GM10248 (cell line): ENCODE data around the gene TLE3.

Experiments used
- CTCF ChIA-PET: fragments of 300-600 bp; sonication (Branson Sonifier 250); formaldehyde crosslinking; extraction: SDS; loops from one replicate; lab custom pipeline; 2021; ENCODE audit warnings: antibody characterized with exemption; lab: Yijun Ruan, JAX
- POLR2A ChIA-PET: fragments of 350-650 bp; sonication (Branson Sonifier 250); formaldehyde crosslinking; extraction: SDS; loops from one replicate; lab custom pipeline; 2020; ENCODE audit warnings: antibody characterized with exemption; lab: Yijun Ruan, JAX
- DNase-seq: peaks from one replicate; pipeline ENCODE4 v3.0.0; 2012; ENCODE audit errors: extremely low spot score
- CTCF ChIP-seq: IDR thresholded peaks from 2 replicates; pipeline ENCODE4 v1.5.1; 2012; ENCODE audit warnings: mild to moderate bottlenecking, low read depth; ENCODE audit errors: extremely low read depth, missing control alignments, control extremely low read depth

TLE3 gene

GRCh38 chr15:70059476-70060213, 38.1 kb downstream of the TLE3 start:
- POLR2A ChIA-PET = no interaction called here
- CTCF ChIA-PET = interaction anchor here (1.5 kb wide), 2 partner anchors 9 to 12 kb away, joined by 3 to 11 read pairs; no protein-coding TSS in a partner anchor
- TF ChIP-seq CTCF = no peak
- DNase-seq = no peak

GRCh38 chr15:70058642-70059360, 38.9 kb downstream of the TLE3 start:
- no peak for TF ChIP-seq CTCF
- ChIA-PET POLR2A (no interaction called here), CTCF (interaction anchor here (1.5 kb wide), 1 partner anchor 10 kb away, joined by 11 read pairs; no protein-coding TSS in a partner anchor)
- no peak for DNase-seq

GRCh38 chr15:70057931-70058641, 39.6 kb downstream of the TLE3 start:
- no peak for DNase-seq
- ChIA-PET CTCF (interaction anchor here (1.5 kb wide), 1 partner anchor 11 kb away, joined by 11 read pairs; no protein-coding TSS in a partner anchor), POLR2A (no interaction called here)
- no peak for TF ChIP-seq CTCF

DNA sequence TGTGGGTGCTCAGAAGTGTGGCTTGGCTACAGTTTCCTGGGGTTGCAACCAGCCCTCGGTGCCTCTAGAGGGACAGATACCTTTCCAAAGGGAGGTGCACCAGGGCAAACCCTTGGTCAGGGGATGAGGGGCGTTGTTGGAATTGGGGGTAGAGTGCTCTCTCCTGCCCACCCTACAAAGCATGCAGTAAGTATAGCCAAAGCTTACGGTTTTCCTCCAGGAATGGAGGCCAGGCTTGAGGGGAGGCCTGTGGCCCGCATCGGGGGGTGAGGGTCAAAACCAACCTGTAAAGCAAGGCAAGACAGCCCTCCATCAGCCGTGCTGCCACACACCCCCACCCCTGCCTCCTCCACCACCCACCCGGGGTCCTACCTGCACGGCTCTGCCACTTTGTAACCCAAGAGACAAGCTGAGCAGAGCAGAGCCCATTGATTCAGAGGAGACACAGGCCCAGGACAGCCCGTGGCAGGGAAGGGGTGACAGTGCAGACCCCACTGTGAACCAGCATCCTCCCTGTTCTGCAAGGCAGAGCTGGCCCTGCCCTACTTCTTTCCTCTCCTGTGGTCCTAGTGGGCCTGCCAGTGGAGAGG, 41.5 kb downstream of the TLE3 start:
- no peak for TF ChIP-seq CTCF
- ChIA-PET CTCF (interaction anchor here (1.5 kb wide), 1 partner anchor 38 kb away, joined by 3 read pairs; no protein-coding TSS in a partner anchor), POLR2A (no interaction called here)
- no peak for DNase-seq

DNA sequence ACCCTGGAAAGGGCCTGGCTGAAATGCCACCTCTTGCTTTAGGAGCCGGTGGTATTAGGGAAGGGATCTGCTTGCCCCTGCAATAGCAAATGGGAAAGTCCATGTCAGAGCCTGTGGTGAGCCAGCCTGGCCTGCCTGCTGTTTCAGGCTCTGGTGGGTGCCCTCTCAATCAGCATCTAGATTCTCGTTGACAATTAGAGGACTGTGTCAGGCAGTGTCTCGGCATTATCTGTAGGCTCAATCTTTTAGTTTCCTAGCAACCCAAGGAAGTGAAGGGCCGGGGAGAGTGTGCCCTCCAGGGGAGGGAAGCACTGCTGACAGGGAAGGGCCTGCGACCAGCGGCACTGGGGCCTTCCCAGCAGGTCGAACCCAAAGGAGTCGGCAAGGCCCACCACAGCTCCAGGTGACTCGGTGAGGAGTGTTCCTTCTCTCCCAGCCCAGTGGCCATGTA, 42.1 kb downstream of the TLE3 start:
- no peak for TF ChIP-seq CTCF
- CTCF ChIA-PET = interaction anchor here (0.7 kb wide), 1 partner anchor 20 kb away, joined by 3 read pairs; no protein-coding TSS in a partner anchor

More for the DNA sequence above, 42.1 kb downstream of the TLE3 start:
- POLR2A ChIA-PET = no interaction called here
- DNase-seq = no peak
